ENCODE data around the gene CALHM3.

- TF ChIP-seq EZH2 (IDR thresholded peaks at IDR 0.05; ENCODE audit: borderline replicate concordance, low read length) (no peak), CTCF (IDR thresholded peaks at IDR 0.05; ENCODE audit: low read length) (no peak)
These were observed 15.5 kb downstream of the CALHM3 start for GRCh38 chr10:103463499-103463898.

Measured in OCI-LY1 (cell line).